COR-L47 (cell line): ENCODE measurements around the gene POR.
"Not testable (repeated sequence)": the region's sequence is repeated elsewhere in the genome, so short reads cannot be mapped to it uniquely, and the experiment has no call there.

Experiments
- DNase-seq: peaks from one replicate; lab custom pipeline; 2025; lab: John Stamatoyannopoulos, UW

The POR gene

GRCh38 chr7:75992083-75992755 is 77.3 kb downstream of the POR start:
- no peak for DNase-seq

- no peak for DNase-seq
These were observed 78.9 kb downstream of the POR start for GRCh38 chr7:75993689-75994387.

GRCh38 chr7:75994388-75995051 is 79.6 kb downstream of the POR start, which contains the start of gene TMEM120A:
Gene TMEM120A, minus strand, starts transcription at chr7:75994595. Its CDS starts 25 bp downstream, at chr7:75994570.
- DNase-seq = peak; percentile 88

GRCh38 chr7:75995052-75995471 is 80.1 kb downstream of the POR start:
- DNase-seq = no peak

- DNase-seq = no peak
These were observed 81.0 kb downstream of the POR start for GRCh38 chr7:75995996-75996395.

- no peak for DNase-seq
These were observed 81.5 kb downstream of the POR start for GRCh38 chr7:75996476-75996875.

- DNase-seq = no peak
These were observed 83.1 kb downstream of the POR start for GRCh38 chr7:75998038-75998437.

- DNase-seq = no peak
These were observed 85.6 kb downstream of the POR start for GRCh38 chr7:76000566-76000965.

- no peak for DNase-seq
These were observed 87.2 kb downstream of the POR start for GRCh38 chr7:76002139-76002538.

GRCh38 chr7:76002822-76003221 is 87.9 kb downstream of the POR start:
- DNase-seq = no peak

GRCh38 chr7:76003351-76003750 is 88.4 kb downstream of the POR start:
- DNase-seq = no peak

GRCh38 chr7:76005004-76005403 is 90.0 kb downstream of the POR start:
- not testable (repeated sequence) for DNase-seq

- no peak for DNase-seq
These were observed 93.3 kb downstream of the POR start for GRCh38 chr7:76008156-76008687.

GRCh38 chr7:76009672-76010600 is 95.0 kb downstream of the POR start:
- DNase-seq = no peak

- DNase-seq = no peak
These were observed 96.5 kb downstream of the POR start for GRCh38 chr7:76011442-76011861.

- DNase-seq = no peak
These were observed 101.4 kb downstream of the POR start for GRCh38 chr7:76016191-76016947.

GRCh38 chr7:76018520-76018919 is 103.6 kb downstream of the POR start:
- not testable (repeated sequence) for DNase-seq

GRCh38 chr7:76020031-76020714 is 105.2 kb downstream of the POR start:
- DNase-seq = peak; percentile 74

- no peak for DNase-seq
These were observed 107.2 kb downstream of the POR start for GRCh38 chr7:76022026-76022780.
